Vagina (tissue), 2 donors: ENCODE results near the gene GALNT2.

Experiments
- POLR2AphosphoS5 ChIP-seq, 2 donors: sonication (generic); formaldehyde crosslinking; IDR thresholded peaks; one replicate each; pipeline ENCODE4 v1.9.0; 2017; ENCODE audit warnings: antibody characterized with exemption in 2 of 2, mild to moderate bottlenecking in 2 of 2, low read depth in 1 of 2; ENCODE audit not compliant: insufficient read depth in 1 of 2
- TF ChIP-seq, protein P1 (sequence below), 3 experiments: fragments of 450-650 bp in 2 of 3; fragments of 200-600 bp in 1 of 3; sonication (generic) in 1 of 3; IDR thresholded peaks; one replicate each; pipeline ENCODE4 v1.5.1; 2017 to 2019; ENCODE audit warnings: antibody characterized with exemption in 3 of 3, mild to moderate bottlenecking in 2 of 3, moderate library complexity in 2 of 3

GRCh38 chr1:230230948-230231773, 164.1 kb downstream of the GALNT2 start:
- no peak for TF ChIP-seq POLR2AphosphoS5 (IDR thresholded peaks at IDR 0.05; ENCODE audit: insufficient read depth in 1 of 2, low read depth in 1 of 2)
- TF ChIP-seq, protein P1, sequence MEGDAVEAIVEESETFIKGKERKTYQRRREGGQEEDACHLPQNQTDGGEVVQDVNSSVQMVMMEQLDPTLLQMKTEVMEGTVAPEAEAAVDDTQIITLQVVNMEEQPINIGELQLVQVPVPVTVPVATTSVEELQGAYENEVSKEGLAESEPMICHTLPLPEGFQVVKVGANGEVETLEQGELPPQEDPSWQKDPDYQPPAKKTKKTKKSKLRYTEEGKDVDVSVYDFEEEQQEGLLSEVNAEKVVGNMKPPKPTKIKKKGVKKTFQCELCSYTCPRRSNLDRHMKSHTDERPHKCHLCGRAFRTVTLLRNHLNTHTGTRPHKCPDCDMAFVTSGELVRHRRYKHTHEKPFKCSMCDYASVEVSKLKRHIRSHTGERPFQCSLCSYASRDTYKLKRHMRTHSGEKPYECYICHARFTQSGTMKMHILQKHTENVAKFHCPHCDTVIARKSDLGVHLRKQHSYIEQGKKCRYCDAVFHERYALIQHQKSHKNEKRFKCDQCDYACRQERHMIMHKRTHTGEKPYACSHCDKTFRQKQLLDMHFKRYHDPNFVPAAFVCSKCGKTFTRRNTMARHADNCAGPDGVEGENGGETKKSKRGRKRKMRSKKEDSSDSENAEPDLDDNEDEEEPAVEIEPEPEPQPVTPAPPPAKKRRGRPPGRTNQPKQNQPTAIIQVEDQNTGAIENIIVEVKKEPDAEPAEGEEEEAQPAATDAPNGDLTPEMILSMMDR (IDR thresholded peaks at IDR 0.05) = no peak
